OCI-M1 (cell line): ENCODE data around the gene HEATR9.

Experiments used
- DNase-seq: peaks from one replicate; lab custom pipeline; 2025; lab: John Stamatoyannopoulos, UW

Gene HEATR9

GRCh38 chr17:35893751-35894150 is 25.1 kb upstream of the HEATR9 start:
- DNase-seq, result no peak

GRCh38 chr17:35892091-35893035 is 23.7 kb upstream of the HEATR9 start:
- DNase-seq, result no peak

- no peak for DNase-seq
Measured at GRCh38 chr17:35891269-35891668, 22.6 kb upstream of the HEATR9 start.

GRCh38 chr17:35890774-35891155 is 22.1 kb upstream of the HEATR9 start:
- DNase-seq, result no peak

GRCh38 chr17:35889818-35890773 is 21.4 kb upstream of the HEATR9 start:
- peak; percentile 31 for DNase-seq

- no peak for DNase-seq
Measured at GRCh38 chr17:35889241-35889640, 20.6 kb upstream of the HEATR9 start.

- peak; percentile 32 for DNase-seq
Measured at GRCh38 chr17:35879773-35880654, 11.3 kb upstream of the HEATR9 start, which contains the start of gene CCL5. TSS of gene CCL5 (minus strand) at chr17:35880360.

- DNase-seq, result no peak
Measured at GRCh38 chr17:35878361-35878760, 9.7 kb upstream of the HEATR9 start.

GRCh38 chr17:35877345-35878029 is 8.8 kb upstream of the HEATR9 start:
- no peak for DNase-seq

- DNase-seq, result no peak
Measured at GRCh38 chr17:35876534-35876933, 7.8 kb upstream of the HEATR9 start.

- DNase-seq, result no peak
Measured at GRCh38 chr17:35875800-35876139, 7.1 kb upstream of the HEATR9 start.

GRCh38 chr17:35875072-35875799 is 6.5 kb upstream of the HEATR9 start:
- DNase-seq, result no peak

- no peak for DNase-seq
Measured at GRCh38 chr17:35872196-35872980, 3.7 kb upstream of the HEATR9 start.

- no peak for DNase-seq
Measured at GRCh38 chr17:35870906-35871819, 2.5 kb upstream of the HEATR9 start.

GRCh38 chr17:35867574-35867973 is 1.1 kb downstream of the HEATR9 start:
- no peak for DNase-seq

GRCh38 chr17:35866341-35866950 is 2.2 kb downstream of the HEATR9 start:
- DNase-seq, result no peak

- DNase-seq, result no peak
Measured at GRCh38 chr17:35865412-35866340, 3.0 kb downstream of the HEATR9 start.
